Mammary epithelial cell (primary cell): ENCODE data around the gene CTNNA1.

Experiments used
- EZH2 ChIP-seq: IDR thresholded peaks from 2 replicates; pipeline ENCODE4 v1.6.1; 2012; ENCODE audit warnings: low read length, inconsistent platforms, borderline replicate concordance
- TF ChIP-seq, protein P1 (sequence below), 2 donors: IDR thresholded peaks in 1 of 2; conservative IDR thresholded peaks in 1 of 2; 2 replicates each; pipeline ENCODE4 v1.5.1; 2011 to 2012; ENCODE audit warnings: inconsistent platforms in 2 of 2, low read length in 2 of 2, mild to moderate bottlenecking in 2 of 2, control low read depth in 1 of 2, low read depth in 1 of 2; ENCODE audit not compliant: insufficient read depth in 1 of 2; ENCODE audit errors: extremely low read depth in 1 of 2

DNA sequence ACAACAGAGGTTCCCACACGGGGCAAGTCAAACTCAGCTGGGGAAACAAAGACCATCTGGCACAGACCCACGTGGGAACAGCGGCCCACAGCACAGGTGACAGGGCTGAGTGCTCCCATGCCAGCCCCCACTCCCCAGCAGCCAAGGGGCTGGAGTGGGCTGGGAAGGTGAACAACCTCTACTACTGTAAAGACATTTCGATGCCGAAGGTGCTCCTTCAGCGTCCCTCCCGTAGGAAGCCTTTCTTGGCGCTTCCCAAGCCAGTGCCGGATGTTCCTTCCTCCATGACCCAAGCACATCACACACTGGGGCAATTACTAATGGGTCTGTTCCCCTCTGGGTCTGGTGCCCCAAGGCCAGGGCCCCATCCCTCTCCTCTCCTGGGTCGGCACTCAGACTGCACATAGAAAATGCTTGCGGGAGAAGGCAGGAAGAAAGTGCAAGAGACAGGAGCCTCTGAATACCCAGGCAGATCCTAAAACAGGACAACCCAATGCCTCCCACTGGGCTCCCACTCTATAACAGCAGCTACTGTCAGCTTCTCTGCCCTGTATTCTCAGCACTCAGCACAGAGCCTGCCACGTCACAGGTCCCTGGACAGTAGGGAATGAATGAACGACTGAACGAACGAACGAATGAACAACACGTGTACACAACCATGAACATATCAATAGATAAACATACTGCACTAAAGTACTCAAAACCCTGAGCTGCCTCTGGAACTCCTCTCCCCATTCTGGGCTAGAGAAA, 198.9 kb downstream of the CTNNA1 start:
- TF ChIP-seq, protein P1, sequence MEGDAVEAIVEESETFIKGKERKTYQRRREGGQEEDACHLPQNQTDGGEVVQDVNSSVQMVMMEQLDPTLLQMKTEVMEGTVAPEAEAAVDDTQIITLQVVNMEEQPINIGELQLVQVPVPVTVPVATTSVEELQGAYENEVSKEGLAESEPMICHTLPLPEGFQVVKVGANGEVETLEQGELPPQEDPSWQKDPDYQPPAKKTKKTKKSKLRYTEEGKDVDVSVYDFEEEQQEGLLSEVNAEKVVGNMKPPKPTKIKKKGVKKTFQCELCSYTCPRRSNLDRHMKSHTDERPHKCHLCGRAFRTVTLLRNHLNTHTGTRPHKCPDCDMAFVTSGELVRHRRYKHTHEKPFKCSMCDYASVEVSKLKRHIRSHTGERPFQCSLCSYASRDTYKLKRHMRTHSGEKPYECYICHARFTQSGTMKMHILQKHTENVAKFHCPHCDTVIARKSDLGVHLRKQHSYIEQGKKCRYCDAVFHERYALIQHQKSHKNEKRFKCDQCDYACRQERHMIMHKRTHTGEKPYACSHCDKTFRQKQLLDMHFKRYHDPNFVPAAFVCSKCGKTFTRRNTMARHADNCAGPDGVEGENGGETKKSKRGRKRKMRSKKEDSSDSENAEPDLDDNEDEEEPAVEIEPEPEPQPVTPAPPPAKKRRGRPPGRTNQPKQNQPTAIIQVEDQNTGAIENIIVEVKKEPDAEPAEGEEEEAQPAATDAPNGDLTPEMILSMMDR (conservative IDR thresholded peaks at IDR 0.05 in 1 of 2, IDR thresholded peaks at IDR 0.05 in 1 of 2; ENCODE audit: extremely low read depth in 1 of 2, insufficient read depth in 1 of 2, low read depth in 1 of 2, low read length in 2 of 2): no peak
- TF ChIP-seq EZH2: no peak
